HG03378 (cell line): ENCODE measurements around the gene GSTM1.

Experiments used
- ATAC-seq: cut with Tn5 transposase; IDR thresholded peaks from one replicate; pipeline ENCODE4 v1.9.1; 2021; ENCODE audit warnings: mild to moderate bottlenecking, moderate library complexity; ENCODE audit not compliant: unreplicated experiment

Gene GSTM1

DNA sequence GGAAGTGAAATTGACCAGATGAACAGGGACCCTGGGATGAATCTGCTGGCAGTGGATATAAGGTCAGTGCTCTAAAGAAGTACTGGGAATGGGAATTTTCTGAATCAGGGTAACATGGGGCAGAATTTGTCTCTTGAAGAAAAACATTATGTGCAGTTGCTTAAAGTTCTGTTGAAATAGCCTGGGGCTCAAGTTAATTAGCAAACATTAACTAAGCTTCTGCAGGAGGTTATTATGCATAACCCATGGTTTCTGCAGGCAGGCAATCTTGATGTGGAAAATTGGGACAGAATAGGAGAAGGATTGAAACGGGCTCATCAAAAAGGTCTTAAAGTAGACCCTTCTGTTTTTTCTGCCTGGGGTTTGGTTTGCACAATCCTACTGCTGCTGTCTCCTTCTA lies 38.4 kb downstream of the GSTM1 start:
- ATAC-seq: no peak

DNA sequence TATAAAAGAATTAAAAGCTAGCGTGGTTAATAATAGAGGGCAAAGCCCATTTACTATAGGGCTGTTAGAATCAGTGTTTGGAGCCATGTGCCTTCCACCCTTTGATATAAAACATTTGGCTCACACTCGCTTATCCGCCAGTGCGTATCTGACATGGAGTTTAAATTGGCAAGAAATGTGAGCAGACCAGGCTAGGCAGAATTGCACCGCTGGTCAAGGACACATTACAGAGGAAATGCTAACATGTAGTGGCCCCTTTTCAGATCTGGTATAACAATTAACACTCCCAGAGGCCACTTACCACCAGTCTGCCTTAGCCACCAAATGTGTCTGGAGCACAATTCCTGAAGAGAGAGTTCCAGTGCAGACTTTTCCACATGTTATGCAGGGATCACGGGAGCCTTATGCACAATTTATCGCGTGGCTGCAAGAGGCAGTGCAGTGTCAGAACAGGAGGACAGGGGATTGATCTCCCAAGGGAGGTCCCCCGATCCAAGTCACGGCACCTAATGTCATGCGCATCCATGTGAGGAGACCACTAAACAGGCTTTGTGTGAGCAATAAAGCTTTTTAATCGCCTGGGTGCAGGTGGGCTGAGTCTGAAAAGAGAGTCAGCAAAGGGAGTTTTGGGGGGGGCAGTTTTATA lies 39.2 kb downstream of the GSTM1 start:
- ATAC-seq: no peak

DNA sequence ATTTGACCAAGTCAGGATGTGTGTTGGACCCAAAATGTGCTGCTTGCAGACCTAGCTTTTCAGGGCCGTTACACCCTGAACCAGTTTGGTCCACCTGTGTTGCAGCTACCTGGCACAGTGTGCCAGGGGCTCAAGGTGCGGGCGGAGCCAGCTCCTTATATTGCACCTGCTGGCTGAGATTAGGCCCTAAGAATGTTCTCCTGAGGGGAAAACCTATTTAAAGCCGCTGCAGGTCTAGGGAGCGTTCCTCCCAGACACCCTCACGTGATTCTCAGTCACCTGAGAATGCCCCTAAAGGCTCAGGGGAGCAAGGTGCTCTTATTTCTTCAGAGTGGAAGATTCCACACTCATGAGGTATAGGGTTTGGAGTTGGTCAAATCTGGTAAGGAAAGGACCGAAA lies 41.3 kb downstream of the GSTM1 start:
- no peak for ATAC-seq

DNA sequence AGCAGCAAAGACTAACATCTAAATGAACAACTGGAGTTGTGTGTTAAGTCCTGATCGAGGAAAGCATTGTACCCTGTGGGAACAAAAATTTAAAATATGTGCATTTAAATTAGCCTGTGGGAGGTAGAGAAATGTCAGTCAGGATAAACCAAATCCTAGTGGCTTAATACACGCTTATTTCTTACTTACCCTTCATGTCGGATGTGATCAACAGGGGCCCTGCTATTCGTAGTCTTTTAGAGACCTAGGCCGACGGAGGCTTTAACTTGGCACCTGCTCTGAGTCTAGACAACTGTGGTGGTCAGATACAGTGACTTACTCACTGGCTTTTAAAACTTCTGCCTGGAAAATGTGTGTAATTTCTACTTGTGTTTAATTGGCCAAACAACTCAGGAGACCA lies 43.0 kb downstream of the GSTM1 start:
- no peak for ATAC-seq

DNA sequence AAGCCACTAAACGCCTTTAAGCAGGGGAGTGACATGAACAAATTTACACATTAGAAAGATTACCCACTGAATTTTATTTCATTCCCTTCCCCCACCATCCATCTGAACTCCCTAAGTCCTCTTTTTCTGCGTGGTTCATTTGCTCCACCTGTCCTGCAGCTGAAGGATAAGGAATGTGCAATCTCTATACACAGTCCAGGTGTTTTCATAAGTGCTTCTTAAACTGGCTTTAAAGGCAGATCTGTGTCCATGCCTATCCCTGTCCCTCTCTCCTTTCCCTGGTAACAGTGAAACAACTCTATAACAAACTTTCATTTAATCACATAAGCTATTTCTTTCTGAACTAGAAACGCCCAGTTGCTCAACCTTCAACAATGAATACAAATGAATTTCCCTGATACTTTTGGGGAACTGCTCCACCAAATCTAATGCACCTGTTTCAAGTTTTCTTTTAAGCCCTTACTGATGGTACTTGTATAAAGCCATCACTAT lies 44.8 kb downstream of the GSTM1 start:
- no peak for ATAC-seq

DNA sequence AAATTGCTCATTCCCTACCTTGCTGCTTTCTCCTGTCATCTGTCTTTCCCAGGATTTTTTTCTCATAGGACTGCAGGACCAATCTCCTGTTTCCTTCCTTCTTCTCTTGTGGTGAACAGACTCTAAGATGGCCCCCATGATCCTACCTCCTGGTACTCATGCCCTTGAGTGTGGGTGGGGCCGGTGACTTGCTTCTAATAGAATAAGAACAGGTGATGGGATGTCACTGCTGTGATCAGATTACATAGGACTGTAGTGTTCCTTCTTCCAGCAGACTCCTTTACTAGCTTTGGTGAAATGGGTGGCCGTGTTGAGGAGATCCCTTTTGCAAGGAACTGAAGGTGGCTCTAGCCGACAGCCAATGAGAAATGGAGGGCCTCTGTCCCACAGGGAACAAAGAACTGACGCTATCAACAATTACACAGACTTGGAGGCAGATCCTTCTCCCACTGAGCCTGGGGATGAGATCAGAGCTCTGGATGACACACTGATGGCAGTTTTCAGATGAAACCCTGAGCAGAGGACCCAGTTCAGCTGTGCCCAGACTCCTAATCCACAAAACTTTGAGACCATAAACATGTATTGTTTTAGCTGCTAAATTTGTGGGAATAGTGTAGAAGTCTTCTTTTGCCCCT lies 45.7 kb downstream of the GSTM1 start:
- no peak for ATAC-seq

DNA sequence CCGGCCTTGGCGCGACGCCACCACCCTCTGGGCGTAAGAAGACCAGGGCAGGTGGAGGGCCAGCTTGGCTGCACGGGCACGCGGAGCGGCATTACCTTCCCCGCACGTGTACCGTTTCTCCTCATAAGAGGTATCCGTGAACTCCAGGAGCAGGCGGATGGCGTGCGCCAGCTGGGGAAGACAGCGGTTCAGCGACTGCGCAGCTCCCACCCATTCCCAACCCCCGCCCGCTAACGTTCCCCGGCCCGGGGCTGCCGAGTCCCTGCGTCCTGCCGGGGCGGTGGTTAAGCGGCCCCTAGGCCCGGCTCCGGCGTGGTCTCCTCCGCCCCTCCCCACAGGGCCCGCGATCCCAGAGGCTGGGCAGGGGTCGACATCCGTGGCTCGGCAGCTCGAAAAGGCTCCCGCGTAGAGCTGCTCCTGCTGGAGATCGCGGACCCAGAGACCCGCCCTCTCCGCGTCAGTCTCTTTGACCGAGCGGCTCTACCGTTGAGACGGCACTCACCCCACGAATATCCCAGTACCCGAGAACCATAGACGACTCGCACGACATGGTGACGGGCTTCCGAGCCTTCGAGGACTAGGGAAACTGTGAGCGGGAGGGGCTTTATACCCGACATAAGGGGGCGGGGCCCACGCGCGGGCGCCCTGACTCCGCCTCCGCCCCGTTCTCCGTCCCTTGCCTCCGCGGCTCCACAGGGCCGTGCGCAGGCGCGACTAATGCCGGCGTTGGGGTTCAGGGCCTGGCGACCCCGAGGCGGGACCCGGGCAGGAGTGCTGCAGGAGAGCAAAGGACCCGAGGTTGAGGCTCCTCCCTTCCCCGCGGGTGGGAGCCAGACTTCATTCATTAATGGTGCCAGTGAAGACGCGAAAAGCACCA lies 52.4 kb downstream of the GSTM1 start:
- ATAC-seq: peak; percentile 69

DNA sequence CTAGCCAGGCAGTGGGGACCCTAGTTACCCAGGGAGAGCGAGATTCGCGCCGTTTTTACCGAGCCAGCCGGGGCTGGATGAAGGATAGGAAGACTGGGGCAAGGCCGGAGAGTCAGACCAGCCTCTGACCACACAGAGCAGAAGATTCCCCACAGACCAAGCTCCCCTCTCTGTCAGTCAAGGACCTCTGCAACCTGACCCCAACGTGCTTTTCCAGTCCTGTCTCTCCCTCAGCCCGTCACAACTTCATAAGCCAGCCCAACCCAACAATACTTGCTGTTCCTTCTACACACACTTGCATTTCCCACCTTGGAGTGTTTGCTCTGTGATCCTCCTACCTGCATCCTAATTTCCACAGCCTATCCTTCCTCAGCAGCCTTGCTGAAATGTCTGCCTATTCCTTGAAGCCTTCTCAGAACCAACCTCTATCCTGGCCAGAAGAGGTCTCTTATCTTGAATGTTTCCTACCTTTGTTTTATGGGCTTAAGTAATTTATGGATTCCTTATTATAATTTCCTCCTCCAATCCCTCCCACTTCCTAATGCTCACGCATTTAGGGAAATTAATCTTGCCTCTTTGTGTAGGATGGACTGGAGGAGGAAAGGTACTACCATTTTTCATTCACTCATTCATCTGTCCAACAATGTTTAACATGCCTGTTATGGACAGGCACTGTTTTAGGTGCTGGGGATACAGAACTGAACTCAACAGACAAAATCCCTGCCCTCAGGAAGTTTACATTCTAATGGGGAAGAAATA lies 53.2 kb downstream of the GSTM1 start, which contains the start of gene GSTM3:
Gene GSTM3, minus strand, starts transcription at position 424 of the 759 bp plus-strand sequence. CDS start 751 bp downstream, outside the sequence.
- ATAC-seq: no peak
